Kidney (tissue), 14 donors: ENCODE measurements around the gene FAM83B. TPM values are rescaled to one million over a fixed set of nuclear protein-coding genes. Genes with fewer than 3 reads are reported as not detected.

Source experiments
- DNase-seq, 5 donors: peaks; one replicate each; pipeline ENCODE4 v3.0.0-alpha.2; 2013 to 2020
- FAIRE-seq: peaks from 2 replicates; lab custom pipeline; 2012; peaks lifted over from hg19 to GRCh38; lab: Jason Lieb, UNC
- H3K27ac ChIP-seq, 2 donors: one replicate each; pipeline ENCODE4 v1.7.0; 2013; ENCODE audit warnings: low read depth in 2 of 2, low read length in 2 of 2, inconsistent platforms in 1 of 2
- H3K27me3 ChIP-seq: one replicate; pipeline ENCODE4 v1.7.1; 2013; ENCODE audit warnings: low read length, inconsistent platforms; ENCODE audit not compliant: control insufficient read depth, insufficient read depth
- H3K36me3 ChIP-seq, 3 donors: one replicate each; pipeline versions ENCODE4 v1.7.0 to v1.7.1; 2013; ENCODE audit warnings: low read length in 3 of 3, control low read depth in 1 of 3, inconsistent platforms in 1 of 3; ENCODE audit not compliant: insufficient read depth in 3 of 3, control insufficient read depth in 2 of 3
- H3K4me1 ChIP-seq, 3 donors: one replicate each; pipeline versions ENCODE4 v1.7.0 to v1.7.1; 2013; ENCODE audit warnings: low read length in 3 of 3, inconsistent platforms in 1 of 3, low read depth in 1 of 3; ENCODE audit not compliant: control insufficient read depth in 2 of 3, insufficient read depth in 2 of 3
- H3K4me3 ChIP-seq, 3 donors: one replicate each; pipeline versions ENCODE4 v1.7.0 to v1.8.1; 2013; ENCODE audit warnings: low read length in 3 of 3, control low read depth in 1 of 3, inconsistent platforms in 1 of 3
- H3K9ac ChIP-seq, 3 donors: one replicate each; pipeline versions ENCODE4 v1.7.0 to v1.7.1; 2013; ENCODE audit warnings: low read length in 3 of 3, control low read depth in 1 of 3, inconsistent platforms in 1 of 3
- H3K9me3 ChIP-seq, 3 donors: one replicate each; pipeline versions ENCODE4 v1.7.0 to v1.7.1; 2013; ENCODE audit warnings: low read length in 3 of 3, control low read depth in 1 of 3, inconsistent platforms in 1 of 3; ENCODE audit not compliant: control insufficient read depth in 2 of 3, insufficient read depth in 1 of 3
- CTCF ChIP-seq: IDR thresholded peaks from 3 replicates; pipeline ENCODE4 v1.5.1; 2012; ENCODE audit warnings: mild to moderate bottlenecking, moderate library complexity, borderline replicate concordance; ENCODE audit not compliant: insufficient read depth; ENCODE audit errors: extremely low read depth
- intact Hi-C: fragments of 100-400 bp; cut with DNase I; formaldehyde crosslinking; loops from one replicate; pipeline ENCODE4 v1.11.1; 2022
- polyA plus RNA-seq: library from polyadenylated mRNA; stranded (reverse); fragments of 350-450 nt; fragmentation: Illumina TruSeq; extraction: RNeasy Lipid Tissue Mini Kit (QIAGEN cat#74804); gene quantifications from one replicate; pipeline ENCODE4 v1.2.3, GENCODE V29; 2014; ENCODE audit warnings: low read depth, low replicate concordance; ENCODE audit not compliant: insufficient read depth
- total RNA-seq: library from RNA; stranded (reverse); fragmentation: NEBNext Ultra II Directional; extraction: Animal tissue kit (Norgen Biotek cat#: 25700); gene quantifications from one replicate; pipeline ENCODE4 v1.2.1, GENCODE V29; 2021
- donor health status: control.
- donor health status: control.
- donor health status: control.
- donor health status: control.
- donor health status: control.
- donor health status: DM: yes; HTN: yes; CAD: no.
- donor health status: Normal renal cell carcinoma (clear cell type).

FAM83B gene
- total and polyA plus RNA-seq, 2 donors from 2014 or later = 0.77 to 12.7 TPM

GRCh38 chr6:54864272-54864671 is 17.7 kb downstream of the FAM83B start:
- no peak for FAIRE-seq
- no peak for TF ChIP-seq CTCF
- no peaks in the 10 kb centered on the region for H3K9me3 ChIP-seq

GRCh38 chr6:54865091-54865631 is 18.6 kb downstream of the FAM83B start:
- H3K36me3 ChIP-seq = no peaks in the 10 kb centered on the region
- intact Hi-C loops = no loop called here
- H3K4me1 ChIP-seq = peaks cover 0 to 4% (median 2%) of the 10 kb centered on the region in 3 donors
- no peak overlapping the region for H3K9ac ChIP-seq
- no peak for FAIRE-seq
- no peaks in the 10 kb centered on the region for H3K27me3 ChIP-seq
- H3K27ac ChIP-seq = no peak overlapping the region
- DNase-seq = no peak
- H3K9me3 ChIP-seq = no peaks in the 10 kb centered on the region
- no peak for TF ChIP-seq CTCF
- no peak overlapping the region for H3K4me3 ChIP-seq

More at GRCh38 chr6:54864272-54864671, 17.7 kb downstream of the FAM83B start:
- Histone ChIP-seq H3K27me3 (no peaks in the 10 kb centered on the region), H3K36me3 (no peaks in the 10 kb centered on the region), H3K4me3 (no peak overlapping the region), H3K27ac (no peak overlapping the region), H3K9ac (no peak overlapping the region), H3K4me1 (peaks cover 0 to 4% (median 2%) of the 10 kb centered on the region in 3 donors)
- DNase-seq = no peak
- intact Hi-C loops = no loop called here

- TF ChIP-seq CTCF = no peak
- Histone ChIP-seq H3K9ac (no peak overlapping the region), H3K9me3 (no peaks in the 10 kb centered on the region), H3K27ac (no peak overlapping the region), H3K36me3 (no peaks in the 10 kb centered on the region), H3K27me3 (no peaks in the 10 kb centered on the region), H3K4me1 (peaks cover 0 to 4% (median 0%) of the 10 kb centered on the region in 3 donors), H3K4me3 (no peak overlapping the region)
- FAIRE-seq (no peak), DNase-seq (no peak)
- intact Hi-C loops = no loop called here
Observed at GRCh38 chr6:54868556-54868955, 22.0 kb downstream of the FAM83B start.

- intact Hi-C loops = no loop called here
- no peak overlapping the region for H3K9ac ChIP-seq
- H3K27me3 ChIP-seq = no peaks in the 10 kb centered on the region
Observed at GRCh38 chr6:54873599-54873998, 27.0 kb downstream of the FAM83B start.

More at GRCh38 chr6:54873599-54873998, 27.0 kb downstream of the FAM83B start:
- H3K4me3 ChIP-seq = no peak overlapping the region
- no peaks in the 10 kb centered on the region for H3K9me3 ChIP-seq
- FAIRE-seq = no peak
- no peak for DNase-seq
- no peaks in the 10 kb centered on the region for H3K36me3 ChIP-seq
- peaks cover 0 to 6% (median 0%) of the 10 kb centered on the region in 3 donors for H3K4me1 ChIP-seq
- no peak for TF ChIP-seq CTCF
- no peak overlapping the region for H3K27ac ChIP-seq
